Endothelial cell (in vitro differentiated cells): ENCODE results near the gene JOSD2. TPM values are rescaled to one million over a fixed set of nuclear protein-coding genes. Genes with fewer than 3 reads are reported as not detected.
A peak's percentile ranks its signal among the peaks of the same experiment; 100 is the strongest.

ENCODE experiments used
- DNase-seq: peaks from one replicate; pipeline ENCODE4 v3.0.0; 2021; ENCODE audit warnings: low spot score
- H3K27ac Mint-ChIP-seq: one replicate; pipeline ENCODE4 v1.8.0; 2021; ENCODE audit warnings: mixed read lengths, inconsistent platforms; ENCODE audit not compliant: unreplicated experiment
- H3K27me3 Mint-ChIP-seq: one replicate; pipeline ENCODE4 v1.8.0; 2021; ENCODE audit warnings: mild to moderate bottlenecking, moderate library complexity, mixed read lengths, inconsistent platforms; ENCODE audit not compliant: unreplicated experiment
- H3K36me3 Mint-ChIP-seq: one replicate; pipeline ENCODE4 v1.8.0; 2021; ENCODE audit warnings: mild to moderate bottlenecking, low read depth, mixed read lengths, inconsistent platforms; ENCODE audit not compliant: unreplicated experiment
- H3K4me1 Mint-ChIP-seq: one replicate; pipeline ENCODE4 v1.8.0; 2021; ENCODE audit warnings: mild to moderate bottlenecking, mixed read lengths, inconsistent platforms; ENCODE audit not compliant: unreplicated experiment
- H3K4me3 Mint-ChIP-seq: one replicate; pipeline ENCODE4 v1.8.0; 2021; ENCODE audit warnings: mild to moderate bottlenecking, mixed read lengths, inconsistent platforms; ENCODE audit not compliant: unreplicated experiment
- H3K9me3 Mint-ChIP-seq: one replicate; pipeline ENCODE4 v1.8.0; 2021; ENCODE audit warnings: mixed read lengths, inconsistent platforms; ENCODE audit not compliant: unreplicated experiment
- CTCF ChIP-seq: fragments of 200-600 bp; sonication (generic); IDR thresholded peaks from one replicate; pipeline ENCODE4 v1.5.0; 2021; ENCODE audit warnings: antibody characterized with exemption; ENCODE audit not compliant: unreplicated experiment
- total RNA-seq: library from RNA; stranded (reverse); fragmentation: NEBNext Ultra II Directional; extraction: Animal tissue kit (Norgen Biotek cat#: 25700); gene quantifications from one replicate; pipeline ENCODE4 v1.2.1, GENCODE V29; 2021; ENCODE audit not compliant: unreplicated experiment

The JOSD2 gene
- total RNA-seq, 1 donor from 2014 or later = 0.46 TPM

- no peaks in the 10 kb centered on the region for H3K4me1 Mint-ChIP-seq
These were observed 5.0 kb downstream of the JOSD2 start for GRCh38 chr19:50505856-50506611.

GRCh38 chr19:50501568-50502475 is 9.2 kb downstream of the JOSD2 start:
- Mint-ChIP-seq H3K4me1 (no peaks in the 10 kb centered on the region), H3K9me3 (peaks cover 8% of the 10 kb centered on the region), H3K27ac (no peak overlapping the region), H3K4me3 (peak overlapping the region; percentile 44), H3K27me3 (peaks cover 5% of the 10 kb centered on the region), H3K36me3 (peaks cover 9% of the 10 kb centered on the region)
- DNase-seq = no peak
- no peak for TF ChIP-seq CTCF

More at GRCh38 chr19:50505856-50506611, 5.0 kb downstream of the JOSD2 start:
- Mint-ChIP-seq H3K9me3 (peaks cover 18% of the 10 kb centered on the region), H3K27ac (no peak overlapping the region), H3K4me3 (peak overlapping the region; percentile 31), H3K27me3 (peaks cover 18% of the 10 kb centered on the region), H3K36me3 (peaks cover 16% of the 10 kb centered on the region)
- TF ChIP-seq CTCF = no peak
- no peak for DNase-seq

GRCh38 chr19:50501186-50501567 is 9.8 kb downstream of the JOSD2 start:
- peaks cover 6% of the 10 kb centered on the region for H3K27me3 Mint-ChIP-seq
- H3K4me3 Mint-ChIP-seq = no peak overlapping the region
- peaks cover 8% of the 10 kb centered on the region for H3K36me3 Mint-ChIP-seq
- H3K4me1 Mint-ChIP-seq = no peaks in the 10 kb centered on the region
- peaks cover 8% of the 10 kb centered on the region for H3K9me3 Mint-ChIP-seq
- DNase-seq = no peak
- no peak overlapping the region for H3K27ac Mint-ChIP-seq
- no peak for TF ChIP-seq CTCF

- no peak overlapping the region for H3K27ac Mint-ChIP-seq
- DNase-seq = no peak
- no peaks in the 10 kb centered on the region for H3K4me1 Mint-ChIP-seq
- H3K27me3 Mint-ChIP-seq = peaks cover 6% of the 10 kb centered on the region
- peaks cover 11% of the 10 kb centered on the region for H3K36me3 Mint-ChIP-seq
- no peak for TF ChIP-seq CTCF
- H3K9me3 Mint-ChIP-seq = peaks cover 8% of the 10 kb centered on the region
- H3K4me3 Mint-ChIP-seq = no peak overlapping the region
These were observed 10.2 kb downstream of the JOSD2 start for GRCh38 chr19:50500753-50501151.
